ENCODE measurements around the gene RAPGEF4. TPM values are rescaled to one million over a fixed set of nuclear protein-coding genes. Genes with fewer than 3 reads are reported as not detected.

RAPGEF4 gene
- total and polyA plus RNA-seq, 2 of the 13 experiments (the other 11 are each of a cell fraction or from before 2014, with no cell fraction given), result 0.78 to 0.91 TPM

- in situ Hi-C loops (cut with HindIII; ENCODE audit: extremely low pct_ligation_motif_present, low pct_unique_long_range_greater_than_20kb) (no loop called here), intact Hi-C loops (cut with micrococcal nuclease; ENCODE audit: unreplicated experiment) (no loop called here)
- Histone ChIP-seq H4K20me1 (ENCODE audit: insufficient read depth, low read length) (no peaks in the 10 kb centered on the region), H3K27me3 (ENCODE audit: control insufficient read depth in 1 of 2, insufficient read depth in 2 of 2, low read length in 2 of 2) (no peaks in the 10 kb centered on the region), H3K27ac (ENCODE audit: extremely low read length, insufficient read depth, low read length) (no peak overlapping the region), H3K4me2 (ENCODE audit: low read depth, low read length) (no peak overlapping the region), H3K9me3 (ENCODE audit: low read length) (no peaks in the 10 kb centered on the region), H3K9ac (ENCODE audit: insufficient read depth, low read depth, low read length) (no peak overlapping the region), H3K4me1 (ENCODE audit: insufficient read depth, low read length) (peaks cover 53% of the 10 kb centered on the region), H3K4me3 (replicated peaks in 1 of 3; ENCODE audit: insufficient read depth in 1 of 3, low read depth in 2 of 3, low read length in 3 of 3) (no peak overlapping the region), H3K79me2 (ENCODE audit: insufficient read depth, low read length) (no peaks in the 10 kb centered on the region), H2AFZ (ENCODE audit: low read length) (no peak overlapping the region), H3K36me3 (replicated peaks in 1 of 2; ENCODE audit: control insufficient read depth in 1 of 2, insufficient read depth in 2 of 2, low read length in 2 of 2) (no peaks in the 10 kb centered on the region)
- BruUV-seq (replicated peaks), result no TSS peak
- FAIRE-seq, result no peak
- no peak for ATAC-seq
- WGBS (ENCODE audit: low lambda C conversion rate), result 91% methylated on average over 4 of the region's 4 CpGs
- TF ChIP-seq RAD51 (IDR thresholded peaks at IDR 0.05; ENCODE audit: borderline replicate concordance) (no peak), KDM4B (CRISPR knock-in tag; IDR thresholded peaks at IDR 0.05) (no peak), HMG20B (CRISPR knock-in tag; conservative IDR thresholded peaks at IDR 0.05) (no peak), NFKBIZ (CRISPR knock-in tag; IDR thresholded peaks at IDR 0.05) (no peak), NKX3-1 (CRISPR knock-in tag; IDR thresholded peaks at IDR 0.05) (no peak), RARG (CRISPR knock-in tag; IDR thresholded peaks at IDR 0.05; ENCODE audit: low read depth) (no peak), TBX2 (CRISPR knock-in tag; IDR thresholded peaks at IDR 0.05; ENCODE audit: borderline replicate concordance) (no peak), HOXA9 (CRISPR knock-in tag; IDR thresholded peaks at IDR 0.05; ENCODE audit: borderline replicate concordance) (no peak), ATAD3A (CRISPR knock-in tag; IDR thresholded peaks at IDR 0.05) (no peak), TBP (CRISPR knock-in tag; IDR thresholded peaks at IDR 0.05) (no peak), TFAP4 (IDR thresholded peaks at IDR 0.05; ENCODE audit: borderline replicate concordance, low read depth) (no peak), ATF2 (CRISPR knock-in tag; IDR thresholded peaks at IDR 0.05) (no peak), CCDC6 (CRISPR knock-in tag; IDR thresholded peaks at IDR 0.05) (no peak), ZNF558 (CRISPR knock-in tag; IDR thresholded peaks at IDR 0.05; ENCODE audit: borderline replicate concordance) (no peak), ZBTB38 (CRISPR knock-in tag; IDR thresholded peaks at IDR 0.05) (no peak), ZNF407 (CRISPR knock-in tag; IDR thresholded peaks at IDR 0.05; ENCODE audit: not compliant biosample characterization) (no peak)
- ChIA-PET CTCF (ENCODE audit: low intra/inter-chr PET ratio, low total read pairs) (no interaction called here), POLR2A (no interaction called here)
- DNase-seq (ENCODE audit: low spot score), result no peak
Observed at GRCh38 chr2:173050684-173051083, 315.0 kb downstream of the RAPGEF4 start.

All from HepG2 (cell line).